Measurements from ENCODE around the gene ACTR3. TPM values are rescaled to one million over a fixed set of nuclear protein-coding genes. Genes with fewer than 3 reads are reported as not detected.

ACTR3 gene
- total and polyA plus RNA-seq, 10 of the 15 experiments (the other 5 are each of a cell fraction or from before 2014, with no cell fraction given): 79.1 to 616 (median 471) TPM

DNA sequence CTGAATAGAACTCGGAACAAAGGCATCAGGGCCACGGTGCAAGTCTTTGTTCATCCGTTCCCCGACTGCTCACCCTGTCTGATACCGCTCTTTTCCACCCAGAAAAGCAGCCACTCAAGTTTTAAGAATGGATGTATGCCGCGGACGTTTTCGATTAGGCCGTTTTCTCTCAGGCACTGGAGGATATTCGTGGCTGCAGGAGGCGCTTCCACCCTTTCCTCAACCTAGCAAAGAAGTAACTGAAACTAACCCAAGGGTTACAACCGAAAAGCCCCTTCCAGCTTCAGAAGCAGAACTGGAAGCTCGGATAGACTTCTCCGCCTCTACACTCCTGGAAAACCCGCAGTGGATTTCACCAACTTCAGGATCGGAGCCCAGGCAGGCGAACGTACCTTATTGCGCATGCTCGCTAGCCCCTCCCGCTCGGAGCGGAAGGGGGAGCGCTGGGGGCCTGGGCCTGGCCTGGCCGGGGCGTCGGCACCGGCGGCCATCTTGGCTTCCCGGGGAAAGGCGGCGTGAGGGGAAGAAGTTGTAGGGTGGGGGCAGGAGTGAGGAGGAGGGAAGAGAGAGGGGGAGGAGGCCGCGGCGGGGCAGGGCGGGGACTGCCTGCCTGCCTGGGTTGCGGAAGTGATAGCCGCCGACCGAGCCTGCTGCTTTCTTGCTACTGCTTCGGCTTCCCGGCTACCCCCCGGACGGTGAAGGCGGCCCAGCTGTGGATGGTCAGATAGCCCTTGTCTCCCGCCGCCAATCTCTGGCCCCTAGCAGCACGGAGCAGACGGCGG lies at the start of gene ACTR3 (continued):
- TF ChIP-seq POLR2AphosphoS5 (IDR thresholded peaks at IDR 0.05; ENCODE audit: low read length) (peak; percentile 97), SMAD1 (IDR thresholded peaks at IDR 0.05; ENCODE audit: low read depth, partially characterized antibody) (peak; percentile 61), KLF5 (IDR thresholded peaks at IDR 0.05; ENCODE audit: partially characterized antibody) (peak; percentile 72), POU2F2 (IDR thresholded peaks at IDR 0.05; ENCODE audit: borderline replicate concordance, low read depth, low read length) (peak; percentile 92; the same call in 2 of the 3 replicates), SP1 (IDR thresholded peaks at IDR 0.05; ENCODE audit: low read depth, low read length) (peak; percentile 97), NFYB (IDR thresholded peaks at IDR 0.05; ENCODE audit: insufficient read depth, low read depth, low read length) (no peak), PML (IDR thresholded peaks at IDR 0.05; ENCODE audit: low read length) (peak; percentile 99), SUPT20H (IDR thresholded peaks at IDR 0.05; ENCODE audit: borderline replicate concordance, control insufficient read depth, low read depth, low read length) (no peak), NFIC (IDR thresholded peaks at IDR 0.05; ENCODE audit: low read depth, low read length) (peak; percentile 77; the same call in 1 of the 2 replicates), FOS (IDR thresholded peaks at IDR 0.05; ENCODE audit: borderline replicate concordance, extremely low read depth, insufficient read length) (no peak), ZNF274 (IDR thresholded peaks at IDR 0.05; ENCODE audit: insufficient read depth, insufficient read length) (no peak), BACH1 (IDR thresholded peaks at IDR 0.05; ENCODE audit: borderline replicate concordance) (peak; percentile 17; the same call in 1 of the 2 replicates), ZZZ3 (IDR thresholded peaks at IDR 0.05; ENCODE audit: control insufficient read depth, insufficient read length, low read depth) (no peak), TBL1XR1 (IDR thresholded peaks at IDR 0.05; ENCODE audit: low read depth, low read length) (0 out of 2 replicates have a peak, but pooled peaks have one; percentile 21), FOXM1 (IDR thresholded peaks at IDR 0.05; ENCODE audit: low read depth, low read length) (peak; percentile 82), HDAC6 (IDR thresholded peaks at IDR 0.05; ENCODE audit: unreplicated experiment) (no peak), SRF (IDR thresholded peaks at IDR 0.05; ENCODE audit: low read depth in 2 of 2, low read length in 2 of 2) (peak in 1 of 2 experiments; percentile 62; a peak in 2 of 4 replicates), PAX5 (IDR thresholded peaks at IDR 0.05; ENCODE audit: borderline replicate concordance, low read depth, low read length) (peak; percentile 50; the same call in 1 of the 2 replicates), ZNF384 (IDR thresholded peaks at IDR 0.05; ENCODE audit: borderline replicate concordance, low read depth, low read length) (no peak), TCF3 (IDR thresholded peaks at IDR 0.05; ENCODE audit: borderline replicate concordance, insufficient read depth, low read depth, low read length) (peak; percentile 29; the same call in 1 of the 2 replicates), ATF7 (IDR thresholded peaks at IDR 0.05; ENCODE audit: low read depth) (peak; percentile 59), WRNIP1 (IDR thresholded peaks at IDR 0.05; ENCODE audit: borderline replicate concordance, low read depth, low read length) (0 out of 2 replicates have a peak, but pooled peaks have one; percentile 40), DPF2 (IDR thresholded peaks at IDR 0.05) (0 out of 2 replicates have a peak, but pooled peaks have one; percentile 77), FOXK2 (IDR thresholded peaks at IDR 0.05) (no peak), GABPA (IDR thresholded peaks at IDR 0.05; ENCODE audit: low read depth) (peak; percentile 62; the same call in 1 of the 2 replicates)
- TF ChIP-seq, protein P1, sequence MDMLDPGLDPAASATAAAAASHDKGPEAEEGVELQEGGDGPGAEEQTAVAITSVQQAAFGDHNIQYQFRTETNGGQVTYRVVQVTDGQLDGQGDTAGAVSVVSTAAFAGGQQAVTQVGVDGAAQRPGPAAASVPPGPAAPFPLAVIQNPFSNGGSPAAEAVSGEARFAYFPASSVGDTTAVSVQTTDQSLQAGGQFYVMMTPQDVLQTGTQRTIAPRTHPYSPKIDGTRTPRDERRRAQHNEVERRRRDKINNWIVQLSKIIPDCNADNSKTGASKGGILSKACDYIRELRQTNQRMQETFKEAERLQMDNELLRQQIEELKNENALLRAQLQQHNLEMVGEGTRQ (IDR thresholded peaks at IDR 0.05; ENCODE audit: borderline replicate concordance, low read depth, low read length): no peak
- TF ChIP-seq, protein P2, sequence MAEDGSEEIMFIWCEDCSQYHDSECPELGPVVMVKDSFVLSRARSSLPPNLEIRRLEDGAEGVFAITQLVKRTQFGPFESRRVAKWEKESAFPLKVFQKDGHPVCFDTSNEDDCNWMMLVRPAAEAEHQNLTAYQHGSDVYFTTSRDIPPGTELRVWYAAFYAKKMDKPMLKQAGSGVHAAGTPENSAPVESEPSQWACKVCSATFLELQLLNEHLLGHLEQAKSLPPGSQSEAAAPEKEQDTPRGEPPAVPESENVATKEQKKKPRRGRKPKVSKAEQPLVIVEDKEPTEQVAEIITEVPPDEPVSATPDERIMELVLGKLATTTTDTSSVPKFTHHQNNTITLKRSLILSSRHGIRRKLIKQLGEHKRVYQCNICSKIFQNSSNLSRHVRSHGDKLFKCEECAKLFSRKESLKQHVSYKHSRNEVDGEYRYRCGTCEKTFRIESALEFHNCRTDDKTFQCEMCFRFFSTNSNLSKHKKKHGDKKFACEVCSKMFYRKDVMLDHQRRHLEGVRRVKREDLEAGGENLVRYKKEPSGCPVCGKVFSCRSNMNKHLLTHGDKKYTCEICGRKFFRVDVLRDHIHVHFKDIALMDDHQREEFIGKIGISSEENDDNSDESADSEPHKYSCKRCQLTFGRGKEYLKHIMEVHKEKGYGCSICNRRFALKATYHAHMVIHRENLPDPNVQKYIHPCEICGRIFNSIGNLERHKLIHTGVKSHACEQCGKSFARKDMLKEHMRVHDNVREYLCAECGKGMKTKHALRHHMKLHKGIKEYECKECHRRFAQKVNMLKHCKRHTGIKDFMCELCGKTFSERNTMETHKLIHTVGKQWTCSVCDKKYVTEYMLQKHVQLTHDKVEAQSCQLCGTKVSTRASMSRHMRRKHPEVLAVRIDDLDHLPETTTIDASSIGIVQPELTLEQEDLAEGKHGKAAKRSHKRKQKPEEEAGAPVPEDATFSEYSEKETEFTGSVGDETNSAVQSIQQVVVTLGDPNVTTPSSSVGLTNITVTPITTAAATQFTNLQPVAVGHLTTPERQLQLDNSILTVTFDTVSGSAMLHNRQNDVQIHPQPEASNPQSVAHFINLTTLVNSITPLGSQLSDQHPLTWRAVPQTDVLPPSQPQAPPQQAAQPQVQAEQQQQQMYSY (CRISPR knock-in tag; IDR thresholded peaks at IDR 0.05): no peak
